GM12892 (cell line): ENCODE results near the gene CAMK2N2.

Source experiments
- POLR2AphosphoS5 ChIP-seq: IDR thresholded peaks from 2 replicates; pipeline ENCODE4 v1.6.1; 2011; ENCODE audit warnings: low read depth, low read length, control low read depth
- TAF1 ChIP-seq: IDR thresholded peaks from 2 replicates; pipeline ENCODE4 v1.6.1; 2011; ENCODE audit warnings: low read depth, mild to moderate bottlenecking, control low read depth, low read length, borderline replicate concordance

GRCh38 chr3:184258926-184259325 lies 2.4 kb downstream of the CAMK2N2 start:
- TF ChIP-seq TAF1, result no peak
- TF ChIP-seq POLR2AphosphoS5, result no peak
